ENCODE measurements around the gene NAA80.
"Not testable (repeated sequence)": the region's sequence is repeated elsewhere in the genome, so short reads cannot be mapped to it uniquely, and the experiment has no call there.

Gene NAA80

DNA sequence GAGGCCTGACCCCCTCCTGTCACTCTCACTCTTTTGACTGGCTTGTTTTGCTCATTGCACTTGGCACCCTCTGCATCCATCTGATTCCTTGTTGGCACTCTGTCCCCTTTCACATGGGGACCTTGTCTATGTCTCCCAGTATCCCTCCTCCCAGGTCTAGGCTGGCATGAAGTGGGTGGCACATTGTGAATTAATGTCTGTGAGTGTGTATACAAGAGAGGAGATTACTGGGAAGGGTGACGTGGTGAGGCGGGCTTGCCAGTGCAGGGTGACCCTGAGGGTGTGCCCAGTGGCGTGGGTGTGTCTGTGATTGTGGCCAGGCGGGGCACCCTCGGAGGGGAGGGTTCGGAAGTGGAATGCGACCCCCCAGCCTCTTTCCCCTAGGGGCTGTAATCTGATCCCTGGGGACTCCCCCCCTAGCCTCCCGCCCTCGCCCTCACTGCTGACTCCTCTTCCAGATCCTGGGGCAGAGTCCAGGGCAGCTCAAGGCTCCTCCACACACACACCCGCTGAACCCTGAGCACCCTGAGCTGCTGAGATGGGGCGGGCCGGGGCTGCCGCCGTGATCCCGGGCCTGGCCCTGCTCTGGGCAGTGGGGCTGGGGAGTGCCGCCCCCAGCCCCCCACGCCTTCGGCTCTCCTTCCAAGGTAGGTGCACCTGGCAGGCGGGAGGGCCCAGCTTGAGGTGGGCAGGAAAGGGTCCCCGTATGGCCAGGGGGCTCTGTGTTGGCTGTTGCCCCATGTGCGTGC lies 30.3 kb downstream of the NAA80 start, which contains the start of gene SEMA3B:
SEMA3B (plus strand) TSS at position 445 of the 749 bp plus-strand sequence; CDS start at position 539, 94 bp downstream.
- DNase-seq = no peak

DNA sequence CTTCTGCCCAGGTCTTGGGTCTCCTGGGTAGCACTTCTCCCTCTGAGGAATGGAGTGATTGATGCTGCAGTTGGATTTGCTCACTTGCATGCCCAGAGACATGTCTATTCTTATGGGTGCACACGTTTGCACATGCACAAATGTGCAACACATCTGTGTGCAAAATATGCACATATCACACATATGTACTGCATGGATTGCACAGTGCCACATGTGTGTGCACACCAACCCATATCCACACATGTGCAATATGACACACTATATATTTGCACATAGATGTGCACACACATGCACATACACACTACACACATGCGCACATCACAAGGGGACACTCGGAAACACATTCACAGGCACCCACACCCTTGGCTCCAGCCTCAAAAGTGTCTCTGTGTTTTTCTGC lies 30.9 kb downstream of the NAA80 start:
- DNase-seq = no peak

DNA sequence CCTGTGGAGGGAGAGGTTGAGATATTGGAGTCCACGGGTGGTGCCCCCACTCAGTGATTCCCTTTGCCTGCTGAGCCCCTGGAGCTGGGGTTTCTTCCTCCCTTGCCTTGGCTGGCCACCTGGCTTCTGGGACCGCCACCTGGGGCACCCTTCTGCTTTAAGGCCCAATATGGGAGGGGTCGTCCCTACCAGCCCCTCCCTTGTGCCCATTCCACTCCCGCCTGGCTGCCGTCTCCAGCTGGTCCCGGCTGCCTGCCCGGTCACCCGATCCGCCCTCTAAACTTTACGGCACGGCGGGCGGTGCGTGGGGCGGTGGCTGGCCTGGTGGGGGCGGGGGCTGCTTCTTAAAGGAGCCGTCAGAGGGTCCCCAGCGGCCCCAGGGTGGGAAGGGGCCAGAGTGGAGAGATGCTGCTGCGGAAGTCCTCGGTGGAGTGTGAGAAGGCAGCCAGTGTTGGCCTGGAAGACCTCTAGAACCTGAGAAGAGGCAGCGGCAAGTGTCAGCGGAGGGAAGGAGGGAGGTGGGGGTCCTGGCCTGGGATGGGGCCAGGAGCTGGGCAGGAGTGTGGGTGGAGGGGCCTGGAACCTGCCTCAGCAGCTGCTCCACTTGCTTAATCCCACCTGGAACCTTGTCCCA lies 31.8 kb downstream of the NAA80 start:
- no peak for DNase-seq

DNA sequence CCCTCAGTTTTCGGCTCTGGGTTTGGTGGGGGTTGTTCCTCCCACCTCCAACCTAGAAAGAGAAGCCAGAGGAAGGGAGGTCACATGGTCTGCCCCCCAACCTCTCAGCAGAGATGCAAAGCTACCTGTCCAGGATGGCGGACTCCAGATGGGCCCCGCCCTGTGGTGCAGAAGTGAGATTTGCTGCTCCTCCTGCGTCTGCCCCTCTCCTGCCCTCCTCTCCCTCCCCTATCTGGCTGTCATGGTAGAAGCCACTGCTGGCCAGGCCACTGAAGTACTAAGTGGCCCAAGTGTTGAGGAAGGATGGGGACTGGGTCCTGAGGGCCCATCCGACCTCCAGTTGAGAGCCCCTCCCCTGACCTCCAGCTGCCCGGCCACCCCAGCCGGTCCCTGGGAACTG lies 32.4 kb downstream of the NAA80 start:
- no peak for DNase-seq

DNA sequence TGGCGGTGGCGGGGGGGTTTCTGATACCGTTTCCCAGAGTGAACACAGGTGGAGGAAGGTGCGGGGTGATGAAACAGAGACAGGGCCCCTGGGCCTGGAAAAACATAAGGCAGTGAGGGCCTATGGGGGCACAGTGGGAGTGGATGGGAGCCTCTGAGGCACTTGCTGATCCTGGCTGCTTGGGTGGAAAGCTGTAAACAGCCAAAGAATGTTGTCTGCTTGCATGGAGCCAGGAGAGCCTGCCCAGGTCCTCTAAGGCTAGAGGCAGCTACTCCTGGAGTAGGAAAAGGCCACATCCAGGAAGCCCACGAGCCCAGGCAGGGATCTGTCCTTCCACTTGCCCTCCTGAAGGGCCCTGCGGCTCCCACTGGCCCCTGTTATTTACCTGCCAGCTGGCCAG lies 33.2 kb downstream of the NAA80 start:
- DNase-seq = no peak

DNA sequence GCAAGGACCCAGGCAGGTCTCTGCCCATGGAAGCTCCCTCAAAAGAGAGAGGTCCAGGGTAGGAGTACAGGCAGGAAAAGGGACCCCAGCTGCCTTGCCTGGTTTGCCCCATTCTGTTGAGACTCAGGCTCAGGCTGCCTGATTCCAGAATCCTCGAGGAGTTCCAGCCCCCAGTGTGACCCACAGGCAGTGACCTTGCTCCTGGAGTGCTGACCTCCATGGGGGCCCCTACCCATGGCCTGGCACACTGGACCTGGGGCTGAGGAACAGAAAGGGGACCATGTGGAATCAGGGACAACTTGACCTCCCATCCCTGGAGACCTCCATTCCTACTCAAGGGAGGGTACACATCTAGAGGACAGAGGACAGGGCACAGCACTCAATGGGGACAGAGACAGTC lies 33.6 kb downstream of the NAA80 start:
- no peak for DNase-seq

DNA sequence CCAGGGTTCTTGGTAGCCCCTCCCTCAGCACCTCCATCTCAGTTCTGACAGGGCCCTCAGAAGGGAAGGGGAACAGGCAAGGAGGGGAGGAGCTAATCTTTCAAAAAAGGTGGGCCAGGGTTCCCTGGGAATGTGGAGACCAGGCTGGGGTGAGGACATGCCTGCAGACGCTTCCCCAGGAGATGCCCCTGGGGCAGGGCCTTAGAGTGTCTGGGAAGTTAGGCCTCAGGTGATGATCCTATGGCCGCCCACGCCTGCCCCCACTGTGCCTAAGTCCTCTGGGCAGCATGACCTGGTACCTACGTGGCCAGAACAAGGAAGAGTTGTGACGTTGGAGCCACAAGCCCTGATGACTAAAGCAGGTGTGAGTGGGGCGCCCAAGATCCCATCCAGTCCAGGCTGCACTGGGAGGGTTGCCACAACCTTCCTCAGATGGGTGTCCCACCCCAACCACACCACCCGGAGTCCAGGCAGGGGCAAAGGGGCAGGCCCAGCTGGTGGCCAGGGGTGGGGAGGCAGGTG lies 34.2 kb downstream of the NAA80 start:
- DNase-seq = no peak

DNA sequence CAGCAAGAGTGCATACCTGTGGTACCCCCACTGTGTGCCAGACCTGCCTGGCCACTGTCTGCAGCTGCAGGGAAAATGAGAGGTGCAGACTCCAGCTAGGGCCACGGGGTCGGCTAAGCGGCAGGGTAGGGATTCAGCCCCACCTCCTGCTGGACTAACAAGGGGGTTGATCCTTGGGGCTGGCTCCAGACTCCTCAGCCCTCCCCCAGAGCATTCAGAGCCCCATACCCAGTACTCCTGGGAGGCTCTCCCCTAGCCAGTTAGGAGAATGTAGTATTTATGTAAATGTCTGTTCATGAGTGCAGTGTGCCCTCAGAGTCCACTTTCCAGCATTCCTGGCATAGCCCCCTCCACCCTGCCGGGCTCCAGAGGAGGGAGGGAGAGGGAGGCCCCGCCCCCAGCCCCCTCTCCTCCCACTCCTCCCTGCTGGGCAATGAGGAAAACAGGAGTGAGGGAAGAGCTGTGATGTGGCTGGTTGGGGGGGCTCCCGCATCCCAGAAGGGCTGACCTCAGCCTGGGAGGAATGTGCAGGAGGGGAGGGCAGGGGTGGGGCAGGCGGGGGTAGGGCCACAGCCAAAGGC lies 34.7 kb downstream of the NAA80 start:
- no peak for DNase-seq

DNA sequence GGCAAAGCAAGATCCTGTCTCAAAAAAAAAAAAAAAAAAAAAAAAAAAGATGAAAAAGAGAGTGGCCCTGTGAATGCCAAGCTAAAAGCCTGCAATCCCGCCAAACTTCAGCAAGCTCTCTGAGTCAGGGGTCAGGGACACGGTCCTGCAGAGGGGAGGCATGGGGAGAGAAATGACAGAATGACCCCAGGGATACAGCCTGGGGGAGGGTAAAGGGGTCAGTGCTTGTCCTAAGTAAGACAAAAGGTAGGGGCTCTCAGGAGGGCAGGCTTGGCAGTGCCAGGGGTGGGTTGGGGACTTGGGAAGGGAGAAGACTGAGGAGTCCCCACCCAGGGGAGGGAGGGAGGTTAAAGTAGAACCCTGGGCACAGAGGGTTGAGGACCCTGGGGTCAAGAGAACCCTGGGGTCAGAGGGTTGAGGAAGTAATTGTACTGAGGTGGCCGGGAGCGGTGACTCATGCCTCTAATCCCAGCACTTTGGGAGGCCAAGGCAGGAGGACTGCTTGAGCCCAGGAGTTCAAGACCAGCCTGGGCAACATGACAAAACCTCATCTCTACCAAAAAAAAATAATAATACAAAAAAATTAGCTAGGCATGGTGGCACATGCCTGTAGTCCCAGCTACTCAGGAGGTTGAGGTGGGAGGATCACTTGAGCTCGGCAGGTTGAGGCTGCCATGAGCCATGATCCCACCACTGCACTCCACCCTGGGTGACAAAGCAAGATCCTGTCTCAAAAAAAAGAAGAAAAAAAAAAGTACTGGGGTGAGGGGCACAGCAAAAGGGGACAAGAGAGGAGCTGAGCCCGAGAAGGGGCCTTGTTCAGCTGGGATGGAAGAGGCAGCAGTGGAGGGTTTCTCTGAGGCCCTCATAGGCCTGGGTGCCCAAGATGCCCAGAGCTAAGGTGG lies 35.5 kb downstream of the NAA80 start:
- DNase-seq = no peak

DNA sequence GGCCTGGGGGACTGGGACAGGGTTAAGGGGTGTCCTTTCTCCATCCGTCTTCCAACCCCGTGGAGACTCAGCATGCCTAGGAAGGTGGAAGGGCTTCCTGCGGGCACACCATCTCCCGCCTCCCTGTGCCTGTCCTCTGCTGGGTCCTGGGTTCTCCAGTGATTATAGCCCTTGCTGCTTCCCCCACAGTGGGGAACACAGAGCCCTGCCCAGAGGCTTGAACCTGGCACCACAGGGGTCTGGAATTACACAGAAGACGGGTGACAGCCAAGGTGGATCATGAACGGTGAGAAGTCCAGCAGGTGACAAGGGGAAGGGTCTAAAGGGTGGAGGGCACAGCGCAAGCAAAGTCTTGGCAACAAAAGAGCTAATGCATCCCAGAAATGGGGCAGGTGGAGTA lies 36.4 kb downstream of the NAA80 start:
- DNase-seq = no peak

DNA sequence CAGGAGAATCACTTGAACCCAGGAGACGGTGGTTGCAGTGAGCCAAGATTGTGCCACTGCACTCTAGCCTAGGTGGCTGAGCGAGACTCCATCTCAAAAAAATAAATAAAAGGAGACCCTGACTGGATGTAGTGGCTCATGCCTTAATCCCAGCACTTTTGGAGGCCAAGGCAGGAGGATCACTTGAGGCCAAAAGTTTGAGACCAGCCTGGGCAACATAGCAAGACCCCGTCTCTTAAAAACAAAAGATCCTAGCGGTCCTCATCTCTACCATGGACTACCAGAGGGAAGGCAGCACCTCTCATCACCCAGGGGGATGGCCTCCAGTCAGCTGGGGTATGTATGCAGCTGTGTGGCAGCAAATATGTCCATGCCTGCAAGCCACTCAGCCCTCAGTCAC lies 37.0 kb downstream of the NAA80 start:
- not testable (repeated sequence) for DNase-seq

DNA sequence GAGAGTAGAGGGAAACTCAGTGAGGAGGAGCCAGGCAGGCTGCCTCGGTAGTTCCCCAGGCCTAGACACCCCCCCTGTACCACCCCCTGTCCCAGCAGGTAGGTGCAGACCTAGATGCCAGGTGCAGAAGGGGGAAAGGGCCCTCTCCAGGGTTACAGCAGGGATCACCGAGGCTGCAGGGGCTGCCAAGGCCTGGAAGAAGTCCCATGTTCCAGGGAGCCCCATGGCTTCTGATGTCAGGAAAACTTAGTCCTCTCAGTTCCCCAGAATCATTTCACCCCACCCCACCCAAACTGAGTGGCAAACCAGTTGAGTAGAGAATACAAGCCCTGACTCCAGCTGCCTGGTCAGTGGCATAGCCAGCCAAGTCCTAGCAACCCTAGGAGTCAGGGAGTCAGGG lies 37.7 kb downstream of the NAA80 start:
- DNase-seq = no peak

DNA sequence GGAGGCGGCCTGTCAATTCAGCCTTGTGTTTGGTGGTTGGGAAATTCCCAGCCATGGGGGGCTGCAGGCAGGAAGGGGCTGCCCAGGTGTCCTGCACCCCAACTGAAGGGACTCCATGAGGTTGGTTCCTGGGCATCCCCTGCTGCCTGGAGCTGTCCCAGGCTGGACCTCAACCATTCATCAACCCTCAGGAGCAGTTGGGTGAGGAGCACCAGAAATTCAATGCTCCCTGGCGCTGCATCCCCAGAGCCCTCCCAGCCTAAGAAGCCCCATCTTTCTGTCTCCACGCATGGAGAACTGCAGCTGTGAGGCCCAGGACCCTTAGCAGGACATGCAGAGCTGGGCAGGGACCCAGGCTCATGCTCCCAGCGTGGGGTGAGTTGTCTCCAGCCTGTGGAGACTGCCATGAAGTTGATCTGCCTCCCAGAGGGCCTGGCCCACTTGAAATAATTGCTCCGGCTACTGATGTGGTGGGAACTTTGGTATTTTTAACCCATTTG lies 38.2 kb downstream of the NAA80 start:
- no peak for DNase-seq

DNA sequence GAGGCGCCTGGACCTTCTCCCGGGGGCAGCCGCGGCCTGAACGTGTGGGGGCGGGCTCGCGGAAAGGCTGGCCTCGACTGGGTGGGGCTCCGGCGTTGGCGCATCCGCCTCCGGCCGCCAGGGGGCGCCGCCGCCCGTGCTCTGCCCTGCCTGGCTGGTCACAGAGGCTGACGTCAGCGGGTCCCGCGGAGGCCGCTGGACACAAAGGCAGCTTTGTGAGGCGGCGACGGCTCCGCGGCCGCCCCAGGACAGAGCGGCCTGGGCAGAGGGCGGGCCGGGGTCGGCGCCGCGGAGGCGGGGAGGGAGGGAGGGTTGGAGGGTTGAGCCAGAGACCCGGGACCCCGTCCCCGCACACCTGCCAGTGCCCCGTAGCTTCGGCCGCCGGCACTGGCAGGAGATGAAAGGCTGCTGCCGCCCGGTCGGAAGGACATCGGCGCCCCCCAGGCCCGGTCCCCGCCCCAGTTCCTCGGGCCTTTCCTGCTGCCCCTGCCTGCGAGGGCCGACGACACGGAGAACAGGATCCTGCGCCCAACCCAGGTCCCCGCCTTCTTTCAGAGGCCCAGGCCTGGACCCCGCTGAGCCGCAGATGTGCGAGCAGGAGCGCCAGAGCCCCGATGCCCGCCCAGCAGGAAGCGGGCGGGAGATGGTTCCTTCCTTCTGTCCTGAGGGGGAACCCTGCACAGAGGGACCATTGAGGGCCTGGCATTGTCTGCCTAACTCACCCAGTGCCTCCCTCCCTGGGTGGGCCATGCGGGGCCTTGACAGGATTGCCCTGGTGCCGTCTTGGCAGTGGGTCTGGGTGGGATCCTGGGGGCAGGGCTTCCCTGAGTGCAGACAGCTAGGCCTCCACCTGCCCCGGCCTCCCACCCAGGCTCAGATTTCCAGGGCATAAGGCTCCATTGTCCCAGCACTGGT lies 38.9 kb downstream of the NAA80 start:
- DNase-seq = peak; percentile 78 to 91

DNA sequence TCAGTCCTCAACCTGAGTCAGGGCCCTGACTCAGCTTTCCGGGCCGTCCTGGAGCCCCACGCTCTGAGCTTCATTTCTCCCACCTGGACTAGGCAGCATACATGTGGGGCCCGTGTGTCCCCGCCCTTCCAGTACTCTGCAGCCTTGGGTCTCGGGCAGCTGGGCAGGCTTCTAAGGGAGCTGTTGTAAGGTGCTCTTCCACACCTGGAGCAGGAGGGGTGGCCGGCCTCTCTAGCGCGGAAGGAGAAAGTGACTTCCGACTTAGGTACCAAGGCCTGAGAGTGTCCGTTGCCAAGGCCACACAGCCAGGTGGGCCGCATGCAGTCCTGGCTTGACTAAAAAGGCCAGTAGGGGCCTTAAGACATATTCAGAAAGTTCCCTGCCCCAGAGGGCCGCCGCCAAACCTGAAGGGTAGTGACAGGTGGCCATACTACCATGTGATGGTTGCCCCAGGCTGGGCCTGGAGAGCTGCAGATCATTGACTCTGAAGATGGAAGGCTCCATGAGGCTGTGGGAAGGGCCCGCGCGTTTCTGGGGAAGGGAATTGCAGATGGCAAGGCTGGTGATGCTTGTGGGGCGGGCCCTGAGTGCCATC lies 39.7 kb downstream of the NAA80 start:
- DNase-seq = no peak

DNA sequence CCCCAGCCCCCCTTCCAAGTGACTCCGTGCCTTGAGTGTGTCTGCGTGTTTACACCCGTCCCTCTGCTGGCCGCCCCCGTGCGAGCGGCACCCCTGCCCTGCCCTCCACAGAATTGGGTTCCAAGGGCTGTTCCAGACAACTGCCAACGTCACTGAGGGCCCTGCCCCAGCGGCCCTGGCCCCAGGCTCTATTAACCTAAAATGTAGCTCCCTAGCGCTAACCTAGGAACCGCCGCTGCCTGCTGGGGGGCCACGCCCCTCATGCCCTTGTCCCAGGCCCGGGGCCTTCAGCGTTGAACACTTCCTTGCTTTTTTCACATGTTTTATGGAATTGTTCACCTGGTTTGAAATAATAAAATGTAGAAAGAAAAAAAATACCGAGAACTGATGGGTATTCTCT lies 40.2 kb downstream of the NAA80 start:
- DNase-seq = no peak

DNA sequence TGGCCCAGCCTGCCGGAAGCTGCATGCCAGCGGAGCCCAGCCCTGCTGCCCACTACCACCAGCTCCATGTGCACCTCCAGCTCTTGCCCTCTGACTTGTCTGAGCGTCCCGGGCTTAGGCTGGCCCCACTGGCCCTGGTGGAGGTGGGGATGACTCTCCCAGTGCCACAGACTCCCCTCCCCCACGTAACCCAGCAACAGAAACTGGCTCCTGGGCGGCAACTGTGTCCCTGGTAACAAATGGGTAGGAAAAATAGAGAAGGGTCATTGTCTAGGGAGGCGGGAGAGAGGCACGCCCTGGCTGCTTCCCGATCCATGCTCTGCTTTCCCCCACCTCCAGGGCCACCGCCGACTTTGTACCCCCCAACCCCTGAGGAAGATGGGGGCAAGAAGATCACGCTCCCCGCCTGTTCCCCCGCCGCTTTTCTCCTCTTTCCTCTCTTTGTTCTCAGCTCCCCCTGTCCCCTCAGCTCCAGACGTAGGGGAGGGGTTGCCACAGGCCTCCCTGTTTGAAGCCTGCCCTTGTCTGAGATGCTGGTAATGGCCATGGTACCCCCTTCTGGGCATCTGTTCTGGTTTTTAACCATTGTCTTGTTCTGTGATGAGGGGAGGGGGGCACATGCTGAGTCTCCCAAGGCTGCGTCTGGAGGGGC lies 41.0 kb downstream of the NAA80 start:
- DNase-seq = no peak

DNA sequence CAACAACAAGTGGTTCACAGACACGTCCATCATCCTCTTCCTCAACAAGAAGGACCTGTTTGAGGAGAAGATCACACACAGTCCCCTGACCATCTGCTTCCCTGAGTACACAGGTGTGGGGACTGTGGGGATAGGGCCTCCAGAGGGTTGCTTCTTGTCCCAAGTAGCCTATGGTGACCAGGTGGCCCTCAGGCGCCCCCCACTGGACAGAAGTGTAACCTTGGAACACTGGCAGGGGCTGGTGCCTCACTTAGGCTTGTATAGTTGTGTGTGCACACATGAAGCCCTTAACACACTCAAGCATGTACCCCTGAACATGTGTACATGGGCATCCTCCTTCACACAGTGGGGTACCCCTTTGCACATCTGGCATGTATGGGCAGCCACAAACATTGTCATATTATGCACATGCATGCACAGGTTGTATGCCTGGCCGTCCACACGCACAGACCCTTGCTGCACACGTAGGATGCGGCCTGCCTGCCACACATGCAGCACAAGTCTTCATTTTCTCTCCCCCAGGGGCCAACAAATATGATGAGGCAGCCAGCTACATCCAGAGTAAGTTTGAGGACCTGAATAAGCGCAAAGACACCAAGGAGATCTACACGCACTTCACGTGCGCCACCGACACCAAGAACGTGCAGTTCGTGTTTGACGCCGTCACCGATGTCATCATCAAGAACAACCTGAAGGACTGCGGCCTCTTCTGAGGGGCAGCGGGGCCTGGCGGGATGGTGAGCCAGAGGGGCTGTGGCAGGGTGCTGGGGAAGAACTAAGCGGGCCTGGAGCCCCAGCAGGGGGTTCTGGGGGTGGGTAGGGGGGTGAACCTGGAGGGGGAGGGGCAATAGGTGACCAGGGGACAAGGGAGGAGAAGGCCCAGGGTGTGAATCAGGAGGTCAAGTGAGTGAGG lies 42.0 kb downstream of the NAA80 start:
- DNase-seq = no peak

DNA sequence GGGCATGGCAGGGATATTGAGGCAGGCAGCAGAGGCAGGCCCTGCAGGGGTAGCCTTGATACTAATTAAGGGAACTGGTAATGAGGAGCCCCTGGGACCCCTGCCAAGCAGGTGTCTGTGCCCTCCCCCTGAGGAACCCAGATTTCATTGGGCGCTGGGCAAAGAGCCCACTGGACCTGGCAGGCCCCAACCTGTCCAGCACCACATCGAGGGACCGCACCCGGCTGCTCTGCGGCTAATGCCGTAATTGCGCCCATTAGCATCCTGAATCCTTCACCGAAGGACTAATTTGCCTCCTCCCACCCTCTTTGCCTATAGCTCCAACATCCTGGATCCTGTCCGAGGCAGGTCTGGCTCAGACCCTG lies 44.0 kb downstream of the NAA80 start:
- DNase-seq = no peak
